ENCODE data around the gene VIPR2.
"Not testable (repeated sequence)": the region's sequence is repeated elsewhere in the genome, so short reads cannot be mapped to it uniquely, and the experiment has no call there.

The VIPR2 gene

DNA sequence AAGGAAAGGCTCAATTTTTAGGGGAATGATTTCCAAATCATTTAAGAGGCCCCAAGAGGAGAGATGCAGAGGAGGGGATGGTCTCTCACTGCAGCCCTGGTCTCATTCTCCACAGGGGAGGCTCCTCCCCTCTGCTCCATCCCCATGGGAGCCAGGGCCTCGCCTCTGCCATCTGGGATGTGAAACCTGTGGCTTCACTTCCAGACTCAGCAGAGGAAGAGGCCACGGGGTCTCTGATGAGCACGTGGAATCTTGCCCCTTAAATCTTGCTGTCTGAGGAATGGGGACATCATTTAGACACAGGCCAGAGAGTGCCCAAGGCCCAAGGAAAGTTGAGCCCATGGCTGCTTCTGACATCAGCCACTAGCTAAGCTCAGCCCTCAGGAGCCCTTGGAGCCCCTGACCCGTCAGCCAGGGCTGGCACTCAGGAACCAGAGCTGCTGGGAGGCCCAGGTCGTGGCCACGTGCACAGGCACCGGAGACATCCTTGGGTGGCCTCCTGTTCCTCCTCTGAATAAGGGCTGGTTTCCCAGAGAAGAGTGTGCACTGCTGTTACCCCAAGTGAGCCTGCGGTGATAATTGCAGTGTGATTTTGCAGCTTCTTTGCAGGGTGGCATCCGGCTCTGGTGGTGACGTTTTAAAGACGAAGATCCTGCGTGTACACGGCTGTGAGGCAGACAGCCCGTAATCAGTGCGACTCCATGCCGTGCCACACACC lies 50.5 kb downstream of the VIPR2 start:
- DNase-seq (ENCODE audit: extremely low read depth in 1 of 2, low read depth in 1 of 2), result no peak

DNA sequence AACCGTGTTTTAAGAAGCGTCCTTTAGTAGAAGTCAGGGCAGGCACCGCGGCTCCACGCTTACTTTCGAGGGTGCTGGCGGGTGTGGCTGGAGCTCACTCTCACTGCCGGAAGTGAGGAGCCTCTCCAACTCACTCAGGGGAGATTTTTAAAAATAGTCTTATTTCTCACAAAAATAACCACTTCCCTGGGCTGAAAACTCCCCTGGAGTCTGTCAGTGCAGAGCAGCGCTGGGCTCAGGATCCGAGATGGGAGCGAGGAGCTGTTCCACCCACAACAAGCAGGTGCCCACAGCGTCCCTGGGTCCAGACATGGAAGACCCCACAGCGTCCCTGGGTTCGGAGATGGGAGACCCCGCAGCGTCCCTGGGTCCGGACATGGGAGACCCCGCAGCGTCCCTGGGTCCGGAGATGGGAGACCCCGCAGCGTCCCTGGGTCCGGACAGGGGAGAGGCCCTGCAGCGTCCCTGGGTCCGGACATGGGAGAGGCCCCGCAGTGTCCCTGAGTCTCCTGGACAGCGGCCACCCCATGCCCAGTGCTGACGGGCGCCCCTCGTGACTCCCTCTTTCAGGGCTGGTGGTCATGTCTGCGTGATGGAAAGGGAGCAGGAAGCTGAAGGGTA lies 51.2 kb downstream of the VIPR2 start:
- DNase-seq (ENCODE audit: extremely low read depth in 1 of 2, low read depth in 1 of 2), result no peak

DNA sequence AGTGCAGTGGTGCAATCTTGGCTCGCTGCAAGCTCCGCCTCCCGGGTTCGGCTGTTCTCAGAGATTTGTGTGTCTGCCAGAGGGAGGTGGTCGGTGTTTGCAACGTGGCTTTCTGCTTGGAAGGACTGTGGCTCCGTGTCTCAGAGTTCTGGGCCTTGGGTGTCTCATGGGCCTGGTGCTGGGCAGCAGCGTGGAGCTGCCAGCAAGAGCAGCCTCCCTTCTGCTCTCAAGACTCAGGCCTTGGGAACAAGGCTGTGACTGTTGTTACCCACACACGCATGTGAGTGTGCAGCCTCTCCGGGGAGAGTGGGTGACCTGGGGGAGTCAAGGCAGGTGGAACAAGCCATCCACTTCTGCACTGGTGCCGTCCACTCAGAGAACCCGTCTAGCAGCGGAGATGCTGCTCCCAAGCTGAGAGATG lies 52.0 kb downstream of the VIPR2 start:
- DNase-seq (ENCODE audit: extremely low read depth in 1 of 2, low read depth in 1 of 2), result no peak

DNA sequence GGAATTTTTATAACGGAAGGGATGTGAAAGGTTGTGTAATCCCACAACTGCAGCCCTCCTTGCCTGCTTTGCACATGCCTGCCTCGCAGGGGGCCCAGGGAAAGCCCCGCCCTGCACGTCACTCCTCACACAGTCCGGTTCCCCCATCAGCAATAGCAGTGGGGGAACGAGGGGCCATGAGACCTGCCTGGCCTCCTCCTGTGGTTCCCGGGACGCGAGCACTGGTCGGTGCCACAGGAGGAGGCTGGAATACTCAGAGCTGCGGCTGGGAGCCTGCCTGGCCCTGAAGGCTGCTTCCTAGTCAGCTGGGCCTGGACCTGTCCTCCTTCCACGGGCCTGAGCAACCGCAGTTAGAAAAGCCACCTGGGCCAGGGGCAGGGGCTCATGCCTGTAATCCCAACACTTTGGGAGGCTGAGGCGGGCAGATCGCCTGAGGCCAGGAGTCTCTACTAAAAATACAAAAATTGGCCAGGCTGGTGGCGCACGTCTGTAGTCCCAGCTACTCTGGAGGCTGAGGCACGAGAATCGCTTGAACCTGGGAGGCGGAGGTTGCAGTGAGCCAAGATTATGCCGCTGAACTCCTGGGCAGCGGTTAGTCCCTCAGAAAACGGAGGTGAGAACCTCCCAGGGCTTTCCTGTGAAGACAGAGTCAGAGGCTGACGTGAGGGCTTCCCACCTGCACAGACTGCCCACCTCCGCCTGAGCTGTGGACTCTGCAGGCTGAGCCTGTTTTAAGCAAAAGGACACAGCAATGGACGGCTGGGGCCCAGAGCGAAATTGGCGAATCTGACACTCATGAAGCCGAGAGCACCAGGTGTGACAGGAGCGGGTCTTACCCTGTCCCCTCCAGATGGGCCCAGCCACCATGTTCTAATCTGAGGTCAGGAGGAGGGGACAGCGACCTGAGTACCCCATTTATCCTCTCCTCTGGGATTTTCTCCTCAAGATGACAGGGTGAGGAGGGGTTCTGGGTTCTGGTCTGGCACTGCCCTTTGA lies 52.9 kb downstream of the VIPR2 start:
- DNase-seq (ENCODE audit: extremely low read depth in 1 of 2, low read depth in 1 of 2), result no peak

DNA sequence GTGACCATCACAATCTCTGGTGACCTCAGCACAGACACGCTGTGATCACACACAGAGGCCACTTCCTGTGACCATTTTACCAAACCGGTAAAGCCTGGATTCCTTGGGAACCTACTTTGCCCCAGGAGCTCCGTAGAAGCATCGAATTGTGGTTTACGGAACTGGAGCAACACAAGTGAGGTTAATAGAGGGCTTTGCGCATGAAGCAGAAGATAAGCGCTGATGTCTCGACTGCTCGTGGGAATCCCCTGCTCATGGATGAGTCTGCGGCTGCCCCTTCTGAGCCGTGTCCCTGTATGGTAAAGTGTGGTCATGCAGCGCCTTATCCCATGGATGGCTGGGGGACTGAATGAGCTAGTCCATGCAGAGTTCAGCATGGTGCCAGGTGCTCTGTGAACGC lies 53.6 kb downstream of the VIPR2 start:
- no peak for DNase-seq (ENCODE audit: extremely low read depth in 1 of 2, low read depth in 1 of 2)

DNA sequence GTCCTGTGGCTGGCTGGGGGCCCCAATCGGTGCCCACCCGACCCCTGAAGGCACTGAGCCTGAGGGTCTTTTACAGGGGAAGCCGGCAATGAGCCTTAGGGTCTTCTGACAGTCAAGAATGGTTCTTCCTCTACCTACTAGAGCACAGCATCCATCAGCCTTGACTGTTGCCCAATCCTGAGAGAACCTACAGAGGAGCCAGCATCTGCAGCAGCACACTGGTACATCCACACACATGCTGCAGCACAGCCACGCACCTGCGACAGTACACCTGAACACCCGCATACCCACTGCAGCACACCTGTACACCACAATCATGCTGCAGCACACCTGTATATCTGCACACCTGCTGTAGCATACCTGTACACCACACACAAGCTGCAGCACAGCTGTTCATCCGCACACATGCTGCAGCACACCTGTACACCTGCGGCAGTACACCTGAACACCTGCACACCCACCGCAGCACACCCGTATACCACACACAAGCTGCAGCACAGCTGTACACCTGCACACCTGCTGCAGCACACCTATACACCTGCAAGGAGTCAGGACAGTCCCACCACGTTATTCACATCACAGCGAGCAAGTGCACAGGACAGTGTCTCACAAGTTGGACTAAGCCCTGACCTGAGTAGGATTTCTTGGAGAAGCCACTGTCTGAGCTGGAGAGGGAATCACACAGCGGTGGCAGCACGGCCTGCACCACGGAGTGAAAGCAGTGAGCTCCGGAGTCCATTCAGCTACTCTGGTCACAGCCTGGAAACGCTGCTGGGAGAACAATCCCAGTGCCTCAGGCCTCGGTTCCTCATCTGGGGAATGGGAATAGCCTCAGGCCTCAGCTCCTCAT lies 56.4 kb downstream of the VIPR2 start:
- no peak for DNase-seq (ENCODE audit: extremely low read depth in 1 of 2, low read depth in 1 of 2)

DNA sequence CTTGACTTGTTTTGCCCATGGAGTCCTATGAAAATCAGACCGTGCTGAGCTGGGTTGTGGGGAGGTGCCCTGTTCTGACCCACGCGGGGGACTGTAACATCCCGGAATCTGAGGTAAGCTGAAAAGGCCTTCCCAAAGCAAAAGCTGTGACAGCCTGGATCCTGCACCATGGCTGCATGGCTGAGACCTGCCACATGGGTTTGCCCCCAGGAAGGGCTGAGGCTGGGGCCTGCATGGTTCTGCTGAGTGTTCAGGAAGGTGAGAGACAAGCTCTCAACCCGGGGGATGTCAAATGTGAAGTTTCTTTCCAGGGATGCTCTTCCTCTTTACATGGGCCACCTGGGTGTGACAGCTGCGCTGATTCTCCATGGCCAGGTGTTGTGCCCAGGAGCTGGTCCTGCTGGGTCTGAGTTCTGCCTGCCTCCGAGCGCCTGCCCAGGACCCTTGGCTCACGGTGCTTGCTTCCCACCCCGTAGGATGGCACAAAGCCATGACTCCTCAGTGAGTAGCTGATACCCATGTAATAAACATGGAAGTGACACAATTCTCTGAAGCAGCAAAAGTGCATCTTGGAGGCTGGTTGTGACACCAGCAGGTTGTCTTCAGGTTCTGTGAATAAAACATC lies 58.3 kb downstream of the VIPR2 start:
- no peak for DNase-seq (ENCODE audit: extremely low read depth in 1 of 2, low read depth in 1 of 2)

DNA sequence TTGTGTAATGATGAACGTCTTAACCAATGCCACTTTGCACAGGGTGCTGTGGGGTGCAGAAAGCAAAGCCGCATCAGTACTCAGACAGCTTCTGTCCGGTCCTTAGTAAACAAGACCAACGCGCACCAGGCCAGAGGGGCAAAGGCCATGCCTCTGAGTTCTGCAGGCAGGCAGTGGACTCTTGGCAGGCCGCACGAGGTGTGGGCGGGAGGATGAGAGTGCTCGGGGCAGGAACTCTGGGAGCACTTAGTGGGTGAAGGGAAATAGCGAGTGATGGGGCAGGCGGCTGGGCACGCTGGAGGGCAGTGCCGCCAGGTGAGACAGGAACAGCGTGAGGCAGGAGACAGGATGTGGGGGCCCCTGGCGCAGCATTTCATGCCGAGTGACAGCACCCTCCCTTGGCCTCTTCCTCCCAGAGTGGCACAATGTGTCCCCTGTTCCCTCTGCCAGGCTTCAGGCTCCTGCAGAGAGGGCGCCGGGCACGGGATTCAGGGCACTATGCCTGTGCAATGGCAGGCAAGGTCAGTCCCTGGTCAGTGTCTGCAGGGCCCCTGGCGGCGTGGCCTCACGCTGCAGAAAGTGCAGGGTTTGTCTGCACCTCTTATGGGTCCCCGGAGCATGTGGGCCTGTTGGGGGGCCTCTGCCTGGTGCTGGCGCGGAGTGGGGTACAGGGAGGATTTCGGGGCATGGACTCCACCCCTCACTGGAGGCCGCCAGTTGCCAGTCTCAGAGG lies 60.4 kb downstream of the VIPR2 start:
- no peak for DNase-seq (ENCODE audit: extremely low read depth in 1 of 2, low read depth in 1 of 2)

DNA sequence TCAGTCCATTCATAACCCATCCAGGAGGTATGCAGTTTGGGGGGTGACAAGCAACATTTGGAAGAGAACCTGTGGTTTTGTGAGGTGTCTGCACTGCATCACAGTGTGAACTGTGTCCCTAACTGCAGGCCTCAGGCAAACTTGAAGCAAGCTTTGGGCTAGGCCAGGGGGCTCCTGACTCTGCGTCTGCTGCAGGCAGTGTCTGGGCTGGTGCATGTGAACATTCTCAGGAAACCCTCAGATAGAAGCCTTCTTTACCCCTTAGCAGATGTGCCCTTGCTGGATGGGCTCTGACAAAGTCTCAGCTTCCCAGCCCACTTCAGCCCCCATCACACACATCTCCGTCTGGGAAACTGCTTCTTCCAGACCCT lies 61.0 kb downstream of the VIPR2 start:
- no peak for DNase-seq (ENCODE audit: extremely low read depth in 1 of 2, low read depth in 1 of 2)

DNA sequence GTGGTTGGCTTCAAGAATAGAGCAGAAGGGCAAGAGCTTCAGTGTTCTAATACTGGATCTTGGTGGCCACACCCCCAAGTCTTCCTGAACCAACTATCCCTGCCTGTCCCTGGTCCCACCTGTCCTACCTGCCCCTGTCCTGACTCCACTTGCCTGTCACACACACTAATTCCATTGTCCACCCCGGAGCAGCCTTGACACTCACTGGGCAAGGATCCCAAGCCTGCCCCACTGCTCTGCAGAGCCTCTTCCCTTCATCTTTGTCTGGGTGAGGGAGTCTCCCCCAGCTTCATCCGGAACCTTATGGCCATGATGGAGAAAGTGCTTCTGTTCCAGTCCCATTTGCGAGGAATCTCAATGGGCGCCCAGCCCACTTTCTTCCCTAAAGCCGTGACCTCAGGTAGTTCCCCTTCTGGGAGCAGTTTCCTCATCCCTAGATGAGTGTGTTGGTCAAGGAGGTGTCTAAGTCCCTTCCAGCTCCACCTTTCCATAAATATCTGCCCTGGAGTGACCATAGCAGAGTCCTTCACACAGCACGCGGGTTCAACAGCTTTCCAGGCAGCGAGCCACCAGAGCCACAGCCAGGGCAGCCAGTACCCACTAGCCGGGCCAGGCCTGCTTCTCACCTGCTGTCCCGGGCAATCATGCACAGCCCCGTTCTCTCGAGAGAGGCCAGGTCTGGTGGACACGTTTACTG lies 61.5 kb downstream of the VIPR2 start:
- no peak for DNase-seq (ENCODE audit: extremely low read depth in 1 of 2, low read depth in 1 of 2)

DNA sequence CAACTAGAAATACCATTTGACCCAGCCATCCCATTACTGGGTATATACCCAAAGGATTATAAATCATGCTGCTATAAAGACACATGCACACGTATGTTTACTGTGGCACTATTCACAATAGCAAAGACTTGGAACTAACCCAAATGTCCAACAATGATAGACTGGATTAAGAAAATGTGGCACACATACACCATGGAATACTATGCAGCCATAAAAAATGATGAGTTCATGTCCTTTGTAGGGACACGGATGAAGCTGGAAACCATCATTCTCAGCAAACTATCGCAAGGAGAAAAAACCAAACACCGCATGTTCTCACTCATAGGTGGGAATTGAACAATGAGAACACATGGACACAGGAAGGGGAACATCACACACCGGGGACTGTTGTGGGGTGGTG lies 62.6 kb downstream of the VIPR2 start:
- DNase-seq (ENCODE audit: extremely low read depth in 1 of 2, low read depth in 1 of 2), result not testable (repeated sequence)

DNA sequence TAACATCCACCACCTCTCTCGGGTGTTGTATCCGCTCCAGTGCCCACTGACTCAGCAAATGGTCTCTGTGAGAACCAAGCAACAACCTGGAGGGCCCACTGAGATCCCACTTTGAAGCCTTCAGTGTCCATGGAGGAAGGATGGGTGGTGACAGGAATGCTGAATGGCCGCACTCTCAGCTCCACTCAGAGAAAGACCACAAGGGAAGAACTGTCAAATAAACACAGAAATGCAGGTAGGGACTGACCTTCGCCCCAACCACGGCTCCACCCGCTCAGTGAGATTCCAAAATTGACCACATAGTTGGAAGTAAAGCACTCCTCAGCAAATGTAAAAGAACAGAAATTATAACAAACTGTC lies 65.8 kb downstream of the VIPR2 start:
- no peak for DNase-seq (ENCODE audit: extremely low read depth in 1 of 2, low read depth in 1 of 2)

DNA sequence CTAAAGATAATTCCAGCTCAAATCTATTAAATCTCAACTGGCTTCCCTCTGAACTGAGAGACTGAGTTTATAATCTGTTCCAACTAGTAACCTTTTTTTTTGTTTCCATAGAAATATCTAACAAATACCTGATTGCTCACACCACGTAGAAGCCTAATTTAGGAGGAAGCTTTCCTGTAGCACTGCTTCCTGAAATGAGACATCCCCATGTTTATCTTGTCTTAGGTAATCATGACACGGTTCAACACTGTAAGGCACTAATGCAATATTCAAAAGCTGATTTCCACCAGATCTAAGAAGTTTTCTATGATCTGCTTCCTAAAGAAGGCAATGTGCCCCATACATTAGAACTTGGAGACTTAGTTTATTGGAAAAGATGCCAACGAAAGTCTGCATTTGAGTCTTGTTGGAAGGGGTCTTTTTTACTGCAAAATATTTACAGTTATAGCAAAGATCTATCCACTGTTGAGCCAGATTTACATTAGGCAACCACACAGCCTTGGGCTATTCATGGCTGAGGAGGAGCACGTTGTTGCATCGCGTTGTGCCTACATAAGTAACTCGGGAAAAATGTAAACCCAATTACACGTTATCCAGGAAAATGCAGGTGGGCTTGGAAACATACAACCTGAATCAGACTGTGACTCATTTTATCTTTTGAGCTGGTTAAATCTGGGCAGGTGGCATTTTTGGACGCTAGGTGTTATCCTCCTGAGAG lies 66.3 kb downstream of the VIPR2 start:
- no peak for DNase-seq (ENCODE audit: extremely low read depth in 1 of 2, low read depth in 1 of 2)

DNA sequence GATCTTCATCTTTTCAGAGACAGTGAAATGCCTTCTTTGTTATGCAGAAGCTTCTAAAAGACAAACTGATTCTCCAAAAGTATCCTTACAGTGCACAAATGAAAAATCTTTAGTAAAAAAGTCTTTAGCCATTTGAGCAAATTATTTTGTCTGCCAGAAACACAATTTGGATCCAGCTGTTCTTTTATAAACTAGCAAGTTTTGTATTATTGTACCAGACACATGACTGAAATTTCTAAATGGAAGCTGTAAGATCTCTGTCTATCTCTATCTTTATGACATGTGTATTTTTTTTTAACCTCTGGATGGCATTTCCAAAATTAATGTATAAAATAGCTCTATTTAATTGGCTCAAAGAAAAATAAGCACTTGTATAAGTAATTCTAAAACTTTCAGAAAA lies 68.3 kb downstream of the VIPR2 start:
- DNase-seq (ENCODE audit: extremely low read depth in 1 of 2, low read depth in 1 of 2), result no peak

DNA sequence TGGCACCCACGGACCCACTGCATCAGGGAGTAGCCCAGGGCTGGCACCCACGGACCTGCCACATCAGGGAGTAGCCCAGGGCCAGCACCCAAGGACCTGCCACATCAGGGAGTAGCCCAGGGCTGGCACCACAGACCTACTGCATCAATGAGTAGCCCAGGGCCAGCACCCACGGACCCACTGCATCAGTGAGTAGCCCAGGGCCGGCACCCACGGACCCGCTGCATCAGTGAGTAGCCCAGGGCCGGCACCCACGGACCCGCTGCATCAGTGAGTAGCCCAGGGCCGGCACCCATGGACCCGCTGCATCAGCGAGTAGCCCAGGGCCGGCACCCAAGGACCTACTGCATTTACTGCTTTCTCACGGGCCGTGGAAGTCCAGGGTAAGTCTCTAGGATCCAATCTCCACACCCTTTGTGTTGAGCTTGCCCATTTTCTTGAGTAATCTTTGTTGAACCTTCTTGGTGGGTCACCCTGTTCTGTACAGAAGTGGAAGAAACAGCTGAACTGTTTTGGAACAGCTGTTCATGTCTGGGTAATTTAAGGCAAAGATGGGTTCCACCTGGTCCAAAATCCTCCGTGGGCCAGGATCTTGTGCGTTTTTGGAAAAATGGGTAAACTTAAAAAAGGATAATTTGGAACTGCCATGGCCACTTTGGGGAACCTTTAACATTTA lies 69.0 kb downstream of the VIPR2 start:
- DNase-seq (ENCODE audit: extremely low read depth in 1 of 2, low read depth in 1 of 2), result no peak

DNA sequence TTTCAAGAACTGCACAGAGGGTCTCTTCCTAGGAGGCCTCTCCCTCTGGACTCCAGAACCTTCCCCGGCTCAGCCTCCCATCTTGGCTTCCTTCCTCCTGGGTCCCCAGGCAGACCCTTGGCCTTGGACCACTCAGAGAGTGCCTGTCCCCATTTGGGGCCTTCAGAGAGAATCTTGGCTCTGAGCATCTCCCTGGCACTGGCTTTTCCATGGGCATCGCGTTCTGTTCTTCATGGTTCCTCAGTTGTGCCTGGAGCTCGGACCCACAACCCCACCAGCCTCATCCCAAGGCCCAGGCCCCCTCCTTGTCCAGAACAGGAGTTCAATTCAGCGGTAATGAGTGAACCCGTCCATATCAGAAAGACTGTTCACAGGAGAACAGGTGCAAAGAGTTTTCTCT lies 73.4 kb downstream of the VIPR2 start:
- DNase-seq (ENCODE audit: extremely low read depth in 1 of 2, low read depth in 1 of 2), result no peak

DNA sequence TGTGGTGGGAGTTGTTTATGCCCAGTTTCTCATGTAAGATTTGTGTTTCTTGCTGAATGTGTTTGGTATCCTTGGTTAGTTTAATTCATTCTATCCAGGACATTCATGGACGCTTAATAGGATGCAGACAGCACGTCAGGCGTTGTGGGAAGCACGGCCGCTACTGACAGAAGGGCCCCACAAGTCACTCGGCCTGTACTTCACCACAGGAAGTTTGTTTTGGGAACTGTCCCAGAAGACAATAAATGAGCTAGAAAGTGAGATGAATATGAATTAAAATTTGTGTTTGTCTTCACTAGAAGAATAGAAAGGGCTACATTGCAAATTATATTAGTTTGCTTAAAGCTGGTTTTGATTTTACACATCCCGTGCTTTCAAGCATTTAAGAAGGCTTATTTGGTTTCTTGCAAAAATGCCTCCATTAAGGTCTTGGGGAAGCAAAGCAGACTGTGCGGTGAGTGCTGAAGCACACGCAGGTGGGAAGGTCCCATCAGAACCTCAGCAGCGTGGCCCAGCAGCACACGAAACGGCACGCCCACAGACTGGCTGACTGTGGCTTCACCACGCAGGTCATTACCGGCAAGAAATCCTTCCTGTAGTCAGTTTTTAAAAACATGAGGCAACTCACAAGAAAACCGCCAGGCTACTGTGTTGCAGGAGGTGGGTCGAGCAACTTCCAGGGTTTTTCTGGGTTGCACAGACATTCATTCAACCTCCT lies 74.1 kb downstream of the VIPR2 start:
- DNase-seq (ENCODE audit: extremely low read depth in 1 of 2, low read depth in 1 of 2), result no peak
